ENCODE data around the gene GNAS. TPM values are rescaled to one million over a fixed set of nuclear protein-coding genes. Genes with fewer than 3 reads are reported as not detected.

Gene GNAS
- total RNA-seq, 1 donor from 2014 or later: 784 TPM

DNA sequence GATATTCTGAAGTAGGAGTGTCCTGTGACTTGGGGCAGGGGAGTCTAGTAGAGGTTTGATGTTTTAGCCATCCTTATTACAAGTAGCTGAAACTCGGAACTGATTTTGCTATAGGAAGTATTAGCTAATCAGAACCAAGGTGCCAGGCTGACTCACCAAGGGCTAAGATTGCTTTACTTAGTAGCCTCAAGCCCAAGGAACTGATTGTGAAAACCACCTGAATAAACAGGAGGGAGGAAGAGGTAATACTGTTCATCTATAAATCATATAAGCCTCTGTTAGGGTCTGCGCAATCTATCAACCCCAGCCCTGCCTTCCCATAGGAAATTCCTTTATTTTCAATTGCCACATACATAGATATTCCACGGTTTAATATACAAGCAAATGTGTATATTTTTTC is 54.4 kb downstream of the GNAS start:
- Mint-ChIP-seq H3K4me3 (peak overlapping the region; percentile 82), H3K27me3 (no peaks in the 10 kb centered on the region), H3K36me3 (ENCODE audit: low read depth) (peaks cover 88% of the 10 kb centered on the region), H3K4me1 (peaks cover 61% of the 10 kb centered on the region), H3K27ac (peak overlapping the region; percentile 97), H3K9me3 (no peaks in the 10 kb centered on the region)
- intact Hi-C loops (cut with micrococcal nuclease): loop anchor here (1.0 to 10.0 kb wide), 7 partner anchors 15 to 1202 kb away; partner anchors contain the start of genes ATP5F1E and NELFCD
- ATAC-seq (ENCODE audit: low read depth) (peak; percentile 42), DNase-seq (no peak)
- ChIA-PET POLR2A (interaction anchor here (0.8 to 4.0 kb wide), 16 partner anchors 9 to 216 kb away, joined by 3 to 47 read pairs (median 9); partner anchors contain the start of genes ATP5F1E, NELFCD and PRELID3B), CTCF (interaction anchor here (1.0 to 1.9 kb wide), 2 partner anchors 301 to 315 kb away, joined by 3 to 5 read pairs; no protein-coding TSS in a partner anchor)
- TF ChIP-seq, protein P1, sequence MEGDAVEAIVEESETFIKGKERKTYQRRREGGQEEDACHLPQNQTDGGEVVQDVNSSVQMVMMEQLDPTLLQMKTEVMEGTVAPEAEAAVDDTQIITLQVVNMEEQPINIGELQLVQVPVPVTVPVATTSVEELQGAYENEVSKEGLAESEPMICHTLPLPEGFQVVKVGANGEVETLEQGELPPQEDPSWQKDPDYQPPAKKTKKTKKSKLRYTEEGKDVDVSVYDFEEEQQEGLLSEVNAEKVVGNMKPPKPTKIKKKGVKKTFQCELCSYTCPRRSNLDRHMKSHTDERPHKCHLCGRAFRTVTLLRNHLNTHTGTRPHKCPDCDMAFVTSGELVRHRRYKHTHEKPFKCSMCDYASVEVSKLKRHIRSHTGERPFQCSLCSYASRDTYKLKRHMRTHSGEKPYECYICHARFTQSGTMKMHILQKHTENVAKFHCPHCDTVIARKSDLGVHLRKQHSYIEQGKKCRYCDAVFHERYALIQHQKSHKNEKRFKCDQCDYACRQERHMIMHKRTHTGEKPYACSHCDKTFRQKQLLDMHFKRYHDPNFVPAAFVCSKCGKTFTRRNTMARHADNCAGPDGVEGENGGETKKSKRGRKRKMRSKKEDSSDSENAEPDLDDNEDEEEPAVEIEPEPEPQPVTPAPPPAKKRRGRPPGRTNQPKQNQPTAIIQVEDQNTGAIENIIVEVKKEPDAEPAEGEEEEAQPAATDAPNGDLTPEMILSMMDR (IDR thresholded peaks at IDR 0.05): no peak

DNA sequence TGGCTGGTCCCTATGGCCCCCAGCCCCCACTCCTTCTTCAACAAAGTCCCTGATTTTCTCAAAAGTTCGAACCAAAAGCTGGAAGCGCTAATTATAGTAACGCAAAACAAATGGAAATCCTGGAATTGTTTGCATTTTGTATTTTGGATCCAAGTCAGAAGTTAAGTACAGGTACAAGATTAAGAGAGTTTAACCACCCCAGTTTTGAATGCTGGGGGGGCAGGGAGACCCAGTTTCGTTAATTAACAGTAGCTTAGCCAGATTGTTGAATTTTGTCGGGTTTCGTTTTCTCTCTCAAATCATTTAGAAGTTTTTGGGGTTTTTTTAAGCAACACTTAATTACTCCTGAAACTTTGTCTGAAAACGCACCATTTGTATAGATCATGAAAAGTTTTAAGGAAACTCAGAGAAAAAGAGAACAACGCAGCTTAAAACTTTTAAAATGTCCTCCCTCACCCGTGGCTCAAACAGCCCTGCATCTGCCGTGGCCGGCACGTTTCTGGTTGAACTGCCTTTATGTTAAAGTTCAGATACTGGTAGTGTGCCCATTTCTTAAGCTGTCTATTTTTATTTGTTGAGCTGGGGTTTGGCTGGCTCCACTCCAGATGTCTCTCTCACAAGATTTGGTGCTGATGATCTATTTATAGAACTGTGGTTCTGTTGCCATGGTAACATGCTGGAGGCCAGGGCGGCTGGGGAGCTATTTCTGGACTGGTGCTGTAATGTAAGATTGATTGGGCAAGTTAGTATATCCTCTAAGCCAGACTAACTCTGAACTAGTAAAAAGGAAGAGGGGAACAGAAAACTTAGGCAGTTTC is 55.0 kb downstream of the GNAS start:
- TF ChIP-seq, protein P1 (IDR thresholded peaks at IDR 0.05): no peak
- no peaks in the 10 kb centered on the region for H3K27me3 Mint-ChIP-seq
- intact Hi-C loops (cut with micrococcal nuclease): loop anchor here (1.0 to 10.0 kb wide), 8 partner anchors 15 to 1203 kb away; partner anchors contain the start of genes ATP5F1E, NELFCD and PRELID3B
- peaks cover 61% of the 10 kb centered on the region for H3K4me1 Mint-ChIP-seq
- ChIA-PET POLR2A (interaction anchor here (0.7 to 4.0 kb wide), 18 partner anchors 9 to 255 kb away, joined by 3 to 47 read pairs (median 8); partner anchors contain the start of genes ATP5F1E, NELFCD and PRELID3B), CTCF (interaction anchor here (1.0 to 1.9 kb wide), 2 partner anchors 300 to 315 kb away, joined by 3 to 5 read pairs; no protein-coding TSS in a partner anchor)
- no peaks in the 10 kb centered on the region for H3K9me3 Mint-ChIP-seq
- DNase-seq (peak; percentile 50), ATAC-seq (ENCODE audit: low read depth) (peak; percentile 83)
- H3K27ac Mint-ChIP-seq: peak overlapping the region; percentile 97
- H3K4me3 Mint-ChIP-seq: peak overlapping the region; percentile 82
- peaks cover 88% of the 10 kb centered on the region for H3K36me3 Mint-ChIP-seq (ENCODE audit: low read depth)

DNA sequence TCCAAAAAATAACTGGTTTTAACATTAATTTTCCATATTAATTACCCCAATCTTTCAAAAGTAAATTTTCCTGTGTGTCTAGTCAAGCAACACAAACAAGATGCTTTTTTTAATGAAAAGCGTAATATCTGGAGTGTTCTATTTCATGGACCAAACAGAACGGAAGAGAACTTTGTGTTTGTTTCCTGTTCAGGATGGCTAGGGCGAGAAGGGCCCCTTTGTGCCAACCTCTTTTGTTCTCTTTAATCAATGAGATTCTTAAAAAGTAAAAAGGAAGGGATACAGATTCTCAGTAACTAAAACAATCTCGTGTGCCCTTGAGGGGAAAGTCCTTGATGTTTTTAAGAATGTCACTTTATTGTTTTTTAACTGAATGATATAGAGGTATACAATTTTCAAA is 55.7 kb downstream of the GNAS start:
- DNase-seq (no peak), ATAC-seq (ENCODE audit: low read depth) (peak; percentile 13)
- H3K36me3 Mint-ChIP-seq (ENCODE audit: low read depth): peaks cover 82% of the 10 kb centered on the region

DNA sequence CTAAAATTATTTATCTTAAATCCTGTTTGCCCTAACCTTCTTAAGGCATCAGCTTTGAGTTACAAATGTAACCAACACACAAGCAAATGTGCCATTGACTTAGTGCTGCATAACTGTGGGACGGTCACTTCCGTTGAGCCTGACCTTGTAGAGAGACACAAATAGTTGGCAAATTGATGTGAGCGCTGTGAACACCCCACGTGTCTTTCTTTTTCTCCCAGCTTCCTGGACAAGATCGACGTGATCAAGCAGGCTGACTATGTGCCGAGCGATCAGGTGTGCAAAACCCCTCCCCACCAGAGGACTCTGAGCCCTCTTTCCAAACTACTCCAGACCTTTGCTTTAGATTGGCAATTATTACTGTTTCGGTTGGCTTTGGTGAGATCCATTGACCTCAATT is 56.4 kb downstream of the GNAS start:
- TF ChIP-seq, protein P1 (IDR thresholded peaks at IDR 0.05): no peak
- Mint-ChIP-seq H3K4me1 (peaks cover 55% of the 10 kb centered on the region), H3K27me3 (no peaks in the 10 kb centered on the region), H3K36me3 (ENCODE audit: low read depth) (peaks cover 76% of the 10 kb centered on the region), H3K9me3 (no peaks in the 10 kb centered on the region), H3K27ac (no peak overlapping the region), H3K4me3 (no peak overlapping the region)
- ATAC-seq (ENCODE audit: low read depth) (no peak), DNase-seq (no peak)
- ChIA-PET POLR2A (interaction anchor here (2.2 to 4.0 kb wide), 2 partner anchors 123 to 214 kb away, joined by 10 to 47 read pairs; partner anchors contain the start of gene ATP5F1E), CTCF (no interaction called here)
- intact Hi-C loops (cut with micrococcal nuclease): loop anchor here (1.0 to 10.0 kb wide), 3 partner anchors 43 to 1204 kb away; partner anchors contain the start of gene PRELID3B

More for the DNA sequence above, 55.7 kb downstream of the GNAS start:
- TF ChIP-seq, protein P1 (IDR thresholded peaks at IDR 0.05): no peak
- no peaks in the 10 kb centered on the region for H3K9me3 Mint-ChIP-seq
- intact Hi-C loops (cut with micrococcal nuclease): loop anchor here (1.0 to 10.0 kb wide), 3 partner anchors 44 to 1203 kb away; partner anchors contain the start of gene PRELID3B
- POLR2A ChIA-PET: interaction anchor here (0.7 to 4.0 kb wide), 15 partner anchors 10 to 256 kb away, joined by 3 to 47 read pairs (median 9); partner anchors contain the start of genes ATP5F1E, NELFCD and PRELID3B
- H3K4me1 Mint-ChIP-seq: peaks cover 59% of the 10 kb centered on the region
- no peaks in the 10 kb centered on the region for H3K27me3 Mint-ChIP-seq
- H3K27ac Mint-ChIP-seq: peak overlapping the region; percentile 97
- CTCF ChIA-PET: interaction anchor here (1.9 kb wide), 1 partner anchor 300 kb away, joined by 5 read pairs; no protein-coding TSS in a partner anchor
- H3K4me3 Mint-ChIP-seq: peak overlapping the region; percentile 82

Data from activated B cell treated with CpG ODN at 0.5 μM for 24 hours (primary cell).